HEK293 (cell line): ENCODE results near the gene CLIC3.

Experiments used
- CTCF ChIP-seq: fragments of 450-650 bp; formaldehyde crosslinking; IDR thresholded peaks from 2 replicates; pipeline ENCODE4 v1.5.1; 2016; ENCODE audit warnings: missing biosample characterization, missing genetic modification characterization
- KLF9 ChIP-seq: fragments of 450-650 bp; formaldehyde crosslinking; IDR thresholded peaks from 2 replicates; pipeline ENCODE4 v1.5.1; 2016; ENCODE audit warnings: missing biosample characterization, missing genetic modification characterization, low read depth
- YY1 ChIP-seq: fragments of 450-650 bp; formaldehyde crosslinking; IDR thresholded peaks from 2 replicates; pipeline ENCODE4 v1.5.1; 2018; ENCODE audit warnings: missing biosample characterization, missing genetic modification characterization
- ZBTB11 ChIP-seq: fragments of 450-650 bp; formaldehyde crosslinking; conservative IDR thresholded peaks from 2 replicates; pipeline ENCODE4 v1.5.1; 2016; ENCODE audit warnings: low read depth, missing biosample characterization, missing genetic modification characterization
- ZNF19 ChIP-seq: fragments of 450-650 bp; formaldehyde crosslinking; IDR thresholded peaks from 2 replicates; pipeline ENCODE4; 2016; ENCODE audit warnings: missing biosample characterization, missing genetic modification characterization, low read depth
- ZNF24 ChIP-seq: fragments of 450-650 bp; formaldehyde crosslinking; IDR thresholded peaks from 2 replicates; pipeline ENCODE4 v1.5.1; 2016; ENCODE audit warnings: missing biosample characterization, missing genetic modification characterization
- ZNF292 ChIP-seq: fragments of 450-650 bp; formaldehyde crosslinking; IDR thresholded peaks from 2 replicates; pipeline ENCODE4 v1.5.1; 2016; ENCODE audit warnings: low read depth, missing biosample characterization, missing genetic modification characterization, borderline replicate concordance
- ZNF398 ChIP-seq: fragments of 450-650 bp; formaldehyde crosslinking; IDR thresholded peaks from 2 replicates; pipeline ENCODE4 v1.5.1; 2017; ENCODE audit warnings: missing biosample characterization, missing genetic modification characterization
- TF ChIP-seq, protein P1 (sequence below): fragments of 450-650 bp; formaldehyde crosslinking; IDR thresholded peaks from 2 replicates; pipeline ENCODE4 v1.5.1; 2016; ENCODE audit warnings: missing biosample characterization, missing genetic modification characterization
- TF ChIP-seq, protein P2 (sequence below): fragments of 450-650 bp; formaldehyde crosslinking; IDR thresholded peaks from 2 replicates; pipeline ENCODE4 v1.5.1; 2017; ENCODE audit warnings: missing biosample characterization, mild to moderate bottlenecking, missing genetic modification characterization, moderate library complexity

- TF ChIP-seq ZNF24 (tag by site-specific recombination) (no peak), YY1 (no peak), KLF9 (tag by site-specific recombination) (0 out of 2 replicates have a peak, but pooled peaks have one; percentile 1), CTCF (no peak), ZBTB11 (tag by site-specific recombination) (no peak), ZNF19 (no peak), ZNF292 (tag by site-specific recombination) (no peak), ZNF398 (tag by site-specific recombination) (no peak)
- TF ChIP-seq, protein P1, sequence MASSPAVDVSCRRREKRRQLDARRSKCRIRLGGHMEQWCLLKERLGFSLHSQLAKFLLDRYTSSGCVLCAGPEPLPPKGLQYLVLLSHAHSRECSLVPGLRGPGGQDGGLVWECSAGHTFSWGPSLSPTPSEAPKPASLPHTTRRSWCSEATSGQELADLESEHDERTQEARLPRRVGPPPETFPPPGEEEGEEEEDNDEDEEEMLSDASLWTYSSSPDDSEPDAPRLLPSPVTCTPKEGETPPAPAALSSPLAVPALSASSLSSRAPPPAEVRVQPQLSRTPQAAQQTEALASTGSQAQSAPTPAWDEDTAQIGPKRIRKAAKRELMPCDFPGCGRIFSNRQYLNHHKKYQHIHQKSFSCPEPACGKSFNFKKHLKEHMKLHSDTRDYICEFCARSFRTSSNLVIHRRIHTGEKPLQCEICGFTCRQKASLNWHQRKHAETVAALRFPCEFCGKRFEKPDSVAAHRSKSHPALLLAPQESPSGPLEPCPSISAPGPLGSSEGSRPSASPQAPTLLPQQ, result no peak
- TF ChIP-seq, protein P2, sequence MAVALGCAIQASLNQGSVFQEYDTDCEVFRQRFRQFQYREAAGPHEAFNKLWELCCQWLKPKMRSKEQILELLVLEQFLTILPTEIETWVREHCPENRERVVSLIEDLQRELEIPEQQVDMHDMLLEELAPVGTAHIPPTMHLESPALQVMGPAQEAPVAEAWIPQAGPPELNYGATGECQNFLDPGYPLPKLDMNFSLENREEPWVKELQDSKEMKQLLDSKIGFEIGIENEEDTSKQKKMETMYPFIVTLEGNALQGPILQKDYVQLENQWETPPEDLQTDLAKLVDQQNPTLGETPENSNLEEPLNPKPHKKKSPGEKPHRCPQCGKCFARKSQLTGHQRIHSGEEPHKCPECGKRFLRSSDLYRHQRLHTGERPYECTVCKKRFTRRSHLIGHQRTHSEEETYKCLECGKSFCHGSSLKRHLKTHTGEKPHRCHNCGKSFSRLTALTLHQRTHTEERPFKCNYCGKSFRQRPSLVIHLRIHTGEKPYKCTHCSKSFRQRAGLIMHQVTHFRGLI (tag by site-specific recombination), result no peak
Observed at GRCh38 chr9:137018761-137019559, 22.6 kb upstream of the CLIC3 start.
